B cell (primary cell): Measurements from ENCODE around the gene AFG1L.

Source experiments
- CTCF ChIP-seq: fragments of 200-600 bp; IDR thresholded peaks from one replicate; pipeline ENCODE4 v1.8.0; 2022; ENCODE audit warnings: antibody characterized with exemption, mild to moderate bottlenecking
- EZH2 ChIP-seq: IDR thresholded peaks from 2 replicates; pipeline ENCODE4 v1.6.1; 2012; ENCODE audit warnings: borderline replicate concordance, low read depth, mild to moderate bottlenecking, moderate library complexity, low read length; ENCODE audit not compliant: insufficient read depth, poor library complexity, severe bottlenecking

- TF ChIP-seq CTCF (no peak), EZH2 (no peak)
These were observed 194.8 kb downstream of the AFG1L start for GRCh38 chr6:108489699-108490098.
